PC-9 (cell line): ENCODE data around the gene SLCO2A1. TPM values are rescaled to one million over a fixed set of nuclear protein-coding genes. Genes with fewer than 3 reads are reported as not detected.

Experiments
- BruUV-seq: library from RNA; stranded (reverse); fragments of 400-500 nt; replicated peaks from 2 replicates; lab custom pipeline; 2021; lab: Mats Ljungman, UMichigan
- CTCF ChIA-PET: fragments of 300-600 bp; sonication (Branson Sonifier 250); formaldehyde crosslinking; loops from one replicate; lab custom pipeline; 2022; ENCODE audit warnings: antibody characterized with exemption; lab: Charles Lee
- POLR2A ChIA-PET: fragments of 300-600 bp; sonication (Branson Sonifier 250); formaldehyde crosslinking; loops from one replicate; lab custom pipeline; 2022; ENCODE audit warnings: antibody characterized with exemption; ENCODE audit not compliant: unreplicated experiment; lab: Charles Lee
- DNase-seq, 2 experiments: peaks; one replicate each; pipeline versions ENCODE4 v3.0.0 to v3.0.0-alpha.2; 2015 to 2022; ENCODE audit warnings: mixed read lengths in 1 of 2
- H2AFZ ChIP-seq: fragments of 200-600 bp; sonication (generic); 2 replicates; pipeline ENCODE4 v1.8.1; 2017; ENCODE audit warnings: antibody characterized with exemption
- H3F3A ChIP-seq: fragments of 200-600 bp; sonication (generic); 2 replicates; pipeline ENCODE4 v1.8.1; 2017; ENCODE audit warnings: antibody characterized with exemption, mild to moderate bottlenecking, low read depth; ENCODE audit not compliant: insufficient read depth
- H3K27ac ChIP-seq: fragments of 200-600 bp; sonication (generic); 2 replicates; pipeline ENCODE4 v1.6.1; 2016; ENCODE audit warnings: mixed run types
- H3K27me3 ChIP-seq: fragments of 200-600 bp; sonication (generic); 2 replicates; pipeline ENCODE4 v1.6.1; 2016; ENCODE audit warnings: low read depth, mixed run types; ENCODE audit not compliant: insufficient read depth
- H3K36me3 ChIP-seq: fragments of 200-600 bp; sonication (generic); 2 replicates; pipeline ENCODE4 v1.6.1; 2016; ENCODE audit warnings: low read depth, mixed run types
- H3K4me1 ChIP-seq: fragments of 200-600 bp; sonication (generic); replicated peaks from 2 replicates; pipeline ENCODE4 v1.6.1; 2016; ENCODE audit warnings: mixed run types; ENCODE audit not compliant: insufficient read depth
- H3K4me2 ChIP-seq: fragments of 200-600 bp; sonication (generic); 2 replicates; pipeline ENCODE4 v1.6.1; 2017; ENCODE audit warnings: mixed run types
- H3K4me3 ChIP-seq: fragments of 200-600 bp; sonication (generic); 2 replicates; pipeline ENCODE4 v1.6.1; 2016; ENCODE audit warnings: mixed run types
- H3K79me2 ChIP-seq: fragments of 200-600 bp; sonication (generic); 2 replicates; pipeline ENCODE4 v1.6.1; 2017; ENCODE audit warnings: low read depth, mixed run types
- H3K9me2 ChIP-seq: fragments of 200-600 bp; sonication (generic); 2 replicates; pipeline ENCODE4 v1.8.1; 2017; ENCODE audit warnings: mild to moderate bottlenecking; ENCODE audit not compliant: insufficient read depth
- H3K9me3 ChIP-seq: fragments of 200-600 bp; sonication (generic); 2 replicates; pipeline ENCODE4 v1.8.1; 2016; ENCODE audit warnings: low read depth; ENCODE audit not compliant: insufficient read depth
- H4K20me1 ChIP-seq: fragments of 200-600 bp; sonication (generic); 2 replicates; pipeline ENCODE4 v1.8.1; 2017; ENCODE audit not compliant: insufficient read depth
- CTCF ChIP-seq: fragments of 200-600 bp; sonication (generic); conservative IDR thresholded peaks from 2 replicates; pipeline ENCODE4 v1.6.1; 2017; ENCODE audit warnings: mixed run types, antibody characterized with exemption, mild to moderate bottlenecking, moderate library complexity
- EZH2 ChIP-seq: fragments of 200-600 bp; sonication (generic); IDR thresholded peaks from 2 replicates; pipeline ENCODE4 v1.8.0; 2017; ENCODE audit warnings: antibody characterized with exemption, low read depth
- intact Hi-C: fragments of 100-400 bp; cut with micrococcal nuclease; formaldehyde crosslinking; loops from one replicate; pipeline ENCODE4 v1.10.0; 2022; ENCODE audit not compliant: unreplicated experiment
- total RNA-seq: library from RNA; stranded (reverse); gene quantifications from 2 replicates; pipeline ENCODE4 v1.2.3, GENCODE V29; 2021

Gene SLCO2A1
- total RNA-seq, 1 experiment from 2014 or later: 0.44 TPM

DNA sequence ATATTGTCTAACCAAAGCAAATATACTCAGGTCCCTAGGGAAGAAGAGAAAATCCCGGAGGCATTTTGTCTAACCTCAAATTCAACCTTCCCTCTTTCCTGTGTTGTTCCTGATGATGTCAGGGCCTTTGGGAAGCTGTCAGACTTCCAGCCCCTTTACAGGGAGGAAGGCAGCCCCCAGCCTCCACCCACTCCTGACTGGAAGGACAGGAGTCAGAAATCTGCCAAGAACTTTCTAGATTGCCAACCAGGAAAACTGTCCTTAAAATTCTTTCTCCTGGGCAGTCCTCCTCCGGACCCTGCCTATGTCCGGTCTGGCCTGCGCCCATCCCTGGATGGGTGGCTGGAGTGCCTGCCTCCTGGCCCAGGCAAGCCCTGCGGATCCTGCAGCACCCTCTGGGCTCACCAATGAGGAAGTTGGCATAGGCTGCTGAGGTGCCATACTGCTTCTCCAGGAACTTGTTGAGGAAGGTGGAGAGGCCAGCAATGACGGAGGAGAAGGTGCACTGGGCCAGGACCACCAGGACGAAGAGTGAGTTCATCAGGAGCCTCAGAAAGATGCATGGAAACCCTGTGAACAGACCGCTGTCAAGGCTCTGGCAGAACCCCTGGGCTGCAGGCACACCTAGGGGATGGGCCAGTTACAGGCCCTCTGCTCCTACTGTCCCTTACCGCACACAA, 81.5 kb downstream of the SLCO2A1 start:
- TF ChIP-seq CTCF (no peak), EZH2 (no peak)
- ChIA-PET CTCF (no interaction called here), POLR2A (no interaction called here)
- Histone ChIP-seq H3K4me1 (peaks cover 24% of the 10 kb centered on the region), H2AFZ (no peak overlapping the region), H3K36me3 (no peaks in the 10 kb centered on the region), H3K27ac (no peak overlapping the region), H3K27me3 (peaks cover 72% of the 10 kb centered on the region), H3K79me2 (no peaks in the 10 kb centered on the region), H3K4me3 (no peak overlapping the region), H3K4me2 (no peak overlapping the region), H3K9me3 (no peaks in the 10 kb centered on the region), H3F3A (peaks cover 23% of the 10 kb centered on the region), H4K20me1 (peaks cover 27% of the 10 kb centered on the region), H3K9me2 (no peaks in the 10 kb centered on the region)
- intact Hi-C loops: loop anchor here (10.0 kb wide), 1 partner anchor 283 kb away; the partner anchor contains the start of gene TOPBP1
- no TSS peak for BruUV-seq
- no peak for DNase-seq

GRCh38 chr3:133945381-133946095, 84.2 kb downstream of the SLCO2A1 start:
- intact Hi-C loops: loop anchor here (10.0 kb wide), 1 partner anchor 281 kb away; the partner anchor contains the start of gene TOPBP1
- Histone ChIP-seq H3K4me2 (peak overlapping the region; percentile 41; the same call in 1 of the 2 replicates), H3F3A (peaks cover 23% of the 10 kb centered on the region), H3K4me3 (no peak overlapping the region), H3K9me3 (no peaks in the 10 kb centered on the region), H4K20me1 (peaks cover 31% of the 10 kb centered on the region), H3K27me3 (peaks cover 63% of the 10 kb centered on the region), H3K27ac (no peak overlapping the region), H3K4me1 (peaks cover 30% of the 10 kb centered on the region), H3K79me2 (no peaks in the 10 kb centered on the region), H2AFZ (no peak overlapping the region), H3K36me3 (no peaks in the 10 kb centered on the region), H3K9me2 (no peaks in the 10 kb centered on the region)
- DNase-seq: no peak
- TF ChIP-seq EZH2: no peak
- TF ChIP-seq CTCF: no peak
- ChIA-PET CTCF (no interaction called here), POLR2A (no interaction called here)
- no TSS peak for BruUV-seq

- Histone ChIP-seq H3K4me1 (peaks cover 30% of the 10 kb centered on the region), H3K9me2 (no peaks in the 10 kb centered on the region), H2AFZ (no peak overlapping the region), H3F3A (peaks cover 23% of the 10 kb centered on the region), H3K36me3 (no peaks in the 10 kb centered on the region), H3K27me3 (peaks cover 62% of the 10 kb centered on the region), H3K27ac (no peak overlapping the region), H3K79me2 (no peaks in the 10 kb centered on the region), H4K20me1 (peaks cover 31% of the 10 kb centered on the region), H3K4me3 (no peak overlapping the region), H3K4me2 (peak overlapping the region; percentile 41), H3K9me3 (no peaks in the 10 kb centered on the region)
- POLR2A ChIA-PET: no interaction called here
- TF ChIP-seq CTCF: no peak
- no peak for TF ChIP-seq EZH2
- no TSS peak for BruUV-seq
- intact Hi-C loops: loop anchor here (10.0 kb wide), 1 partner anchor 280 kb away; the partner anchor contains the start of gene TOPBP1
- CTCF ChIA-PET: no interaction called here
- DNase-seq: peak; percentile 46 to 68
Observed at GRCh38 chr3:133944641-133945380, 84.9 kb downstream of the SLCO2A1 start.
